Measurements from ENCODE around the gene CTDSPL. TPM values are rescaled to one million over a fixed set of nuclear protein-coding genes. Genes with fewer than 3 reads are reported as not detected.
"Not testable (repeated sequence)": the region's sequence is repeated elsewhere in the genome, so short reads cannot be mapped to it uniquely, and the experiment has no call there.

Gene CTDSPL
- polyA plus RNA-seq, 4 donors = 109 to 119 (median 110) TPM

GRCh38 chr3:37957539-37957936, 95.9 kb downstream of the CTDSPL start:
- DNase-seq (ENCODE audit: low read depth in 4 of 4, low spot score in 3 of 4) = no peak

GRCh38 chr3:37961622-37962431, 100.1 kb downstream of the CTDSPL start:
- no peak for DNase-seq (ENCODE audit: low read depth in 4 of 4, low spot score in 3 of 4)

- DNase-seq (ENCODE audit: low read depth in 4 of 4, low spot score in 3 of 4) = no peak
Observed at GRCh38 chr3:37963016-37963415, 101.3 kb downstream of the CTDSPL start.

- no peak for DNase-seq (ENCODE audit: low read depth in 4 of 4, low spot score in 3 of 4)
Observed at GRCh38 chr3:37963635-37964034, 102.0 kb downstream of the CTDSPL start.

- no peak for DNase-seq (ENCODE audit: low read depth in 4 of 4, low spot score in 3 of 4)
Observed at GRCh38 chr3:37964146-37964545, 102.5 kb downstream of the CTDSPL start.

GRCh38 chr3:37964716-37965115, 103.0 kb downstream of the CTDSPL start:
- DNase-seq (ENCODE audit: low read depth in 4 of 4, low spot score in 3 of 4) = peak in 2 of 4 donors; percentile 55 to 72

GRCh38 chr3:37967260-37967881, 105.7 kb downstream of the CTDSPL start:
- DNase-seq (ENCODE audit: low read depth in 4 of 4, low spot score in 3 of 4) = no peak

- no peak for DNase-seq (ENCODE audit: low read depth in 4 of 4, low spot score in 3 of 4)
Observed at GRCh38 chr3:37968199-37968598, 106.5 kb downstream of the CTDSPL start.

GRCh38 chr3:37968813-37969595, 107.3 kb downstream of the CTDSPL start:
- no peak for DNase-seq (ENCODE audit: low read depth in 4 of 4, low spot score in 3 of 4)

GRCh38 chr3:37969596-37970100, 108.0 kb downstream of the CTDSPL start:
- no peak for DNase-seq (ENCODE audit: low read depth in 4 of 4, low spot score in 3 of 4)

- no peak for DNase-seq (ENCODE audit: low read depth in 4 of 4, low spot score in 3 of 4)
Observed at GRCh38 chr3:37970802-37971201, 109.1 kb downstream of the CTDSPL start.

- DNase-seq (ENCODE audit: low read depth in 4 of 4, low spot score in 3 of 4) = no peak
Observed at GRCh38 chr3:37971467-37971866, 109.8 kb downstream of the CTDSPL start.

GRCh38 chr3:37972056-37972455, 110.4 kb downstream of the CTDSPL start:
- not testable (repeated sequence) for DNase-seq (ENCODE audit: low read depth in 4 of 4, low spot score in 3 of 4)

- no peak for DNase-seq (ENCODE audit: low read depth in 4 of 4, low spot score in 3 of 4)
Observed at GRCh38 chr3:37973246-37974054, 111.8 kb downstream of the CTDSPL start.

GRCh38 chr3:37974121-37975083, 112.7 kb downstream of the CTDSPL start:
- DNase-seq (ENCODE audit: low read depth in 4 of 4, low spot score in 3 of 4) = no peak

GRCh38 chr3:37979541-37980461, 118.1 kb downstream of the CTDSPL start:
- no peak for DNase-seq (ENCODE audit: low read depth in 4 of 4, low spot score in 3 of 4)

GRCh38 chr3:37980462-37981347, 119.0 kb downstream of the CTDSPL start:
- no peak for DNase-seq (ENCODE audit: low read depth in 4 of 4, low spot score in 3 of 4)

Data from right renal pelvis (tissue), 4 donors.